Adrenal gland (tissue), 5 donors: ENCODE data around the gene HOXC6.

Experiments used
- POLR2A ChIP-seq, 2 donors: fragments of 450-650 bp; IDR thresholded peaks; one replicate each; pipeline ENCODE4 v1.6.1; 2017; ENCODE audit warnings: antibody characterized with exemption in 2 of 2, mild to moderate bottlenecking in 2 of 2, moderate library complexity in 1 of 2
- TF ChIP-seq, protein P1 (sequence below), 6 experiments: fragments of 450-650 bp in 4 of 6; fragments of 200-600 bp in 2 of 6; sonication (generic) in 1 of 6; IDR thresholded peaks; 1 replicate in 5 of 6; 2 replicates in 1 of 6; pipeline versions ENCODE4 v1.5.1 to v1.8.0; 2016 to 2021; ENCODE audit warnings: antibody characterized with exemption in 6 of 6, mild to moderate bottlenecking in 2 of 6, moderate library complexity in 1 of 6
- donor health status: DM: no; HTN: no; CAD: no.

DNA sequence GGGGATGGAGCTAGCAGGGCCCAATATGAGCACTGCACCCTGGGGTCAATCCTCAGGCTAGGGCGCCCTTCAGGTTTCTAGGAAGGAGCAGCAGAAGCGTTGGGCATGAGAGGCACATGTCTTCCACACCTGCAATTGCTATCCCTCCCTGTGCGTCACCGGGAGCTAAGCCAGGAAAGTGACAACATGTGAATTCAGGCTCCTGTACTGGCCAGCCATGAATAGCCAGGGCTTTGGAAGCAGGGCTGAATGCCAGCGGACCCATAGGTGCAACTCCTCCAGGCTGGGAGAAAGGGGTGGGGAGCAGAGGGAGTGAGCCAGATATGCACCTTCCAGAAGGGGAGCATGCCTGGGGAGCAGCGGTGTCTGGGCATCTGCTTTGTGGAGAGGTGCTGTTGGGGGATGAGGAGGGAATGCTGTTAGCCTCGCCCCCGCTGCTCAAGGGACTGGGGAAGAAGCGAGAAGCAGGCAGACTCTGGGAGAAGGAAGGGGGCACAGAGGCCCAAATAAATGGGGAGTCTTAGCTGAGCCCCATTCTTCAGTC is 10.7 kb downstream of the HOXC6 start:
- TF ChIP-seq, protein P1, sequence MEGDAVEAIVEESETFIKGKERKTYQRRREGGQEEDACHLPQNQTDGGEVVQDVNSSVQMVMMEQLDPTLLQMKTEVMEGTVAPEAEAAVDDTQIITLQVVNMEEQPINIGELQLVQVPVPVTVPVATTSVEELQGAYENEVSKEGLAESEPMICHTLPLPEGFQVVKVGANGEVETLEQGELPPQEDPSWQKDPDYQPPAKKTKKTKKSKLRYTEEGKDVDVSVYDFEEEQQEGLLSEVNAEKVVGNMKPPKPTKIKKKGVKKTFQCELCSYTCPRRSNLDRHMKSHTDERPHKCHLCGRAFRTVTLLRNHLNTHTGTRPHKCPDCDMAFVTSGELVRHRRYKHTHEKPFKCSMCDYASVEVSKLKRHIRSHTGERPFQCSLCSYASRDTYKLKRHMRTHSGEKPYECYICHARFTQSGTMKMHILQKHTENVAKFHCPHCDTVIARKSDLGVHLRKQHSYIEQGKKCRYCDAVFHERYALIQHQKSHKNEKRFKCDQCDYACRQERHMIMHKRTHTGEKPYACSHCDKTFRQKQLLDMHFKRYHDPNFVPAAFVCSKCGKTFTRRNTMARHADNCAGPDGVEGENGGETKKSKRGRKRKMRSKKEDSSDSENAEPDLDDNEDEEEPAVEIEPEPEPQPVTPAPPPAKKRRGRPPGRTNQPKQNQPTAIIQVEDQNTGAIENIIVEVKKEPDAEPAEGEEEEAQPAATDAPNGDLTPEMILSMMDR (IDR thresholded peaks at IDR 0.05): no peak
- TF ChIP-seq POLR2A (IDR thresholded peaks at IDR 0.05): no peak
